NB4 (cell line): ENCODE results near the gene HELZ.

Experiments
- MYC ChIP-seq: IDR thresholded peaks from 2 replicates; pipeline ENCODE4 v1.6.1; 2011; ENCODE audit warnings: low read depth, low read length
- POLR2A ChIP-seq: IDR thresholded peaks from 2 replicates; pipeline ENCODE4 v1.6.1; 2011; ENCODE audit warnings: mild to moderate bottlenecking; ENCODE audit not compliant: insufficient read length; ENCODE audit errors: extremely low read depth
- TF ChIP-seq, protein P1 (sequence below): IDR thresholded peaks from one replicate; pipeline ENCODE4 v1.5.1; 2012; ENCODE audit warnings: low read depth, low read length
- TF ChIP-seq, protein P2 (sequence below): IDR thresholded peaks from 2 replicates; pipeline ENCODE4 v1.6.1; 2011; ENCODE audit warnings: low read depth, low read length

DNA sequence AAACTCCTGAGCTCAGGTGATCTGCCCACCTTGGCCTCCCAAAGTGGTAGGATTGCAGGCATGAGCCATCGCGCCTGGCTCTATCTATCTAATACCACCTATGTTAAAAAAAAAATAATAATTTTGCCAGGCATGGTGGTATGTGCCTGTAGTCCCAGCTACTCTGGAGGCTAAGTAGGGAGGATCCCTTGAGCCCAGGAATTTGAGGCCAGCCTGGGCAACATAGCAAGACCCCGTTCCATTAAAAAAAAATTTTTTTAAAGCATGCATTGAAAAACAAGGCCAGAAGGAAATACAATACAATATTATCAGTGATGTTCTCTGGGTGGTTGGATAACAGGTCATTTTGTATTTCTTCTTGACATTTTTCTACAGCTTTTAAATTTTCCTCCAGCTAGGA is 45.2 kb upstream of the HELZ start:
- TF ChIP-seq, protein P1, sequence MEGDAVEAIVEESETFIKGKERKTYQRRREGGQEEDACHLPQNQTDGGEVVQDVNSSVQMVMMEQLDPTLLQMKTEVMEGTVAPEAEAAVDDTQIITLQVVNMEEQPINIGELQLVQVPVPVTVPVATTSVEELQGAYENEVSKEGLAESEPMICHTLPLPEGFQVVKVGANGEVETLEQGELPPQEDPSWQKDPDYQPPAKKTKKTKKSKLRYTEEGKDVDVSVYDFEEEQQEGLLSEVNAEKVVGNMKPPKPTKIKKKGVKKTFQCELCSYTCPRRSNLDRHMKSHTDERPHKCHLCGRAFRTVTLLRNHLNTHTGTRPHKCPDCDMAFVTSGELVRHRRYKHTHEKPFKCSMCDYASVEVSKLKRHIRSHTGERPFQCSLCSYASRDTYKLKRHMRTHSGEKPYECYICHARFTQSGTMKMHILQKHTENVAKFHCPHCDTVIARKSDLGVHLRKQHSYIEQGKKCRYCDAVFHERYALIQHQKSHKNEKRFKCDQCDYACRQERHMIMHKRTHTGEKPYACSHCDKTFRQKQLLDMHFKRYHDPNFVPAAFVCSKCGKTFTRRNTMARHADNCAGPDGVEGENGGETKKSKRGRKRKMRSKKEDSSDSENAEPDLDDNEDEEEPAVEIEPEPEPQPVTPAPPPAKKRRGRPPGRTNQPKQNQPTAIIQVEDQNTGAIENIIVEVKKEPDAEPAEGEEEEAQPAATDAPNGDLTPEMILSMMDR = no peak
- TF ChIP-seq POLR2A = no peak
- no peak for TF ChIP-seq MYC
- TF ChIP-seq, protein P2, sequence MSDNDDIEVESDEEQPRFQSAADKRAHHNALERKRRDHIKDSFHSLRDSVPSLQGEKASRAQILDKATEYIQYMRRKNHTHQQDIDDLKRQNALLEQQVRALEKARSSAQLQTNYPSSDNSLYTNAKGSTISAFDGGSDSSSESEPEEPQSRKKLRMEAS = no peak
